Measurements from ENCODE around the gene EFNB2.
A peak's percentile ranks its signal among the peaks of the same experiment; 100 is the strongest.

The EFNB2 gene

DNA sequence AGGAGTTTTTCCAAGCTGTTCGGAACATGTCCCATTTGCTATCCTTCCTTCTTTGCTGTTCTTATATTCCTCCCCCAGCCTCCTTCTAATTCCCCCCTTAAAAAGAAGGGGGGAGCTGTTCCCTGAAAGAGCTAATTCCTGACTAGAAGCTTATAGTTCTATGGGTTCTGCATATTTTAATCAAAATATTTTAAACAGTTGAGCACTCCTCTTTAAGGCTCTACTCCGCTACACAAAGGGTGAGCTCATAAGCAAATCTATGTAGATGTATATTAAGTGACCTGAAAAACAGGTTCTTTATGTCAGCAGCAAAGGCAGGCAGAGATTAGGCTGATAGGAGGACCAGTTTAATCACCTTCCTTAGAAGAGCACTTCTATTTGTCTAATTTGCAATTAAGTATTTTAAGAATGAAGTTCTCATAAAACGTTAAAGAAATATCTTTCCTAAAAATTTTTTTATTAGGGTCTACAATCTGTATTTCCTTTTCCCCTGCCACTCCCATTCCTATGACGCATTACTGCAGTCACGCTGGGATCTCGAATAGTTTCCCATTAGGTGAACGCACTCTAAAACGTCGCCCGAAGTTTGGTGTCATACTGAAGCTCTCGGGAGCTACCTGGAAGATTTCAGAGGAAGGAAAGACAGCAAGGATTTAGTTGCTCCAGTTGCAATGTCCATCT is 5.2 kb downstream of the EFNB2 start:
- H3K4ac ChIP-seq (ENCODE audit: low read depth in 1 of 2, low read length in 2 of 2): no peak overlapping the region
- H4K91ac ChIP-seq (ENCODE audit: low read length): no peak overlapping the region
- H3K4me1 ChIP-seq (ENCODE audit: control insufficient read depth, insufficient read depth, low read depth, low read length): peaks cover 6% of the 10 kb centered on the region
- no peak for DNase-seq
- no peak overlapping the region for H3K14ac ChIP-seq (ENCODE audit: low read length in 2 of 2)
- H3K23ac ChIP-seq (ENCODE audit: low read length in 2 of 2): no peak overlapping the region
- no peaks in the 10 kb centered on the region for H3K9me3 ChIP-seq (ENCODE audit: control insufficient read depth, low read length)
- H2BK120ac ChIP-seq (ENCODE audit: low read depth, low read length): no peak overlapping the region
- H2BK5ac ChIP-seq (ENCODE audit: low read depth, low read length, poor library complexity, severe bottlenecking): no peak overlapping the region
- no peak overlapping the region for H3K4me2 ChIP-seq (ENCODE audit: low read length, poor library complexity, severe bottlenecking)
- H3K79me1 ChIP-seq (replicated peaks; ENCODE audit: low read length, poor library complexity, severe bottlenecking): peaks cover 2% of the 10 kb centered on the region
- no peak overlapping the region for H3K18ac ChIP-seq (ENCODE audit: low read depth in 1 of 2, low read length in 2 of 2)
- no peak overlapping the region for H4K8ac ChIP-seq (ENCODE audit: low read length)
- H2AK5ac ChIP-seq (ENCODE audit: low read length, severe bottlenecking): no peak overlapping the region
- no peak overlapping the region for H2AFZ ChIP-seq (ENCODE audit: low read depth, low read length)
- H3K4me3 ChIP-seq (ENCODE audit: insufficient read depth in 1 of 2, low read depth in 1 of 2, low read length in 2 of 2): no peak overlapping the region
- H3K9ac ChIP-seq (ENCODE audit: low read length): no peak overlapping the region
- no peaks in the 10 kb centered on the region for H3K27me3 ChIP-seq (ENCODE audit: control insufficient read depth in 1 of 2, insufficient read depth in 1 of 2, low read length in 2 of 2)
- H2BK15ac ChIP-seq (ENCODE audit: low read depth, poor library complexity, severe bottlenecking): no peak overlapping the region
- WGBS: 76% methylated on average over 9 of the region's 11 CpGs
- peaks cover 0 to 7% of the 10 kb centered on the region in 2 experiments for H3K36me3 ChIP-seq (ENCODE audit: control insufficient read depth in 1 of 2, insufficient read depth in 2 of 2, low read depth in 1 of 2, low read length in 2 of 2)
- H3K27ac ChIP-seq (ENCODE audit: low read length, poor library complexity, severe bottlenecking): no peak overlapping the region
- no peak overlapping the region for H2BK12ac ChIP-seq (ENCODE audit: low read length in 2 of 2)

DNA sequence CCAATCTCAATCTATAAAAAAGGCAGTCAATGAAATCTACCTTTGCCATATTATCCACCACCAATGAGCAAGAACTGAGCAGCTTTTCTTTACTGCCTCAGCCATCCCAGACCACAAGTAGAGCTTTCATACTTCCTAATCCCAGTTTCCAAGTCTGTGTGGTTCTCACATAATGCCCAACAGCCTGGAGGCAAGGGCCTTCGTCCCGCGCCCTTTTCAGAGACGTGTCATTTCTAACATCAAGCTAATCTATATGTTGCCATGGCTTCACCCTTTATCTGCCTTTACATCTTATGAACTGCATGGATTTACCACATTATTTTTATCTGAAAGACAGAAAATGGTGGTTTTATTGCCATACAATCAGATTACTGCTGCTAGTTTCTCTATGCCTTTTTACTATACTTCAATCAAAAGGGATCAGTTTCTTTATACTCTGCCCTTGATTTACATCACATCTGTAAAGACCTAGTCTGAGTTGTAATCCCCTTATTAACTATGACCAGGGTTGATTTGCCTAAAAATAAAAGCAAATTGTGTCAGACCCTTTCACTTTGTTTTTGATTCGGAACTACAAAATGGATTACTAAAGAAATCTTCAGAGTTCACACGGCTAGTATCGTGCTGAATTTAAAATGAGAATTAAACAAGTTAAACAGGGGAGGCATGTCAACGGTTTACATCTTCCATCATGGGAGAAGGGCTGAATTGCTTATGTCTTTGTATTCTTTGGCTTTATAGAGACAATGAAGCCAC is 5.9 kb downstream of the EFNB2 start:
- Histone ChIP-seq H2BK12ac (ENCODE audit: low read length in 2 of 2) (no peak overlapping the region), H2AFZ (ENCODE audit: low read depth, low read length) (no peak overlapping the region), H2BK15ac (ENCODE audit: low read depth, poor library complexity, severe bottlenecking) (no peak overlapping the region), H3K4me1 (ENCODE audit: control insufficient read depth, insufficient read depth, low read depth, low read length) (peaks cover 7% of the 10 kb centered on the region), H2BK5ac (ENCODE audit: low read depth, low read length, poor library complexity, severe bottlenecking) (no peak overlapping the region), H3K23ac (ENCODE audit: low read length in 2 of 2) (no peak overlapping the region), H3K27me3 (ENCODE audit: control insufficient read depth in 1 of 2, insufficient read depth in 1 of 2, low read length in 2 of 2) (no peaks in the 10 kb centered on the region), H2AK5ac (ENCODE audit: low read length, severe bottlenecking) (no peak overlapping the region), H3K9me3 (ENCODE audit: control insufficient read depth, low read length) (no peaks in the 10 kb centered on the region), H3K36me3 (ENCODE audit: control insufficient read depth in 1 of 2, insufficient read depth in 2 of 2, low read depth in 1 of 2, low read length in 2 of 2) (peaks cover 0 to 8% of the 10 kb centered on the region in 2 experiments), H3K18ac (ENCODE audit: low read depth in 1 of 2, low read length in 2 of 2) (peak overlapping the region in 1 of 2 experiments; percentile 28), H3K27ac (ENCODE audit: low read length, poor library complexity, severe bottlenecking) (no peak overlapping the region), H3K14ac (ENCODE audit: low read length in 2 of 2) (no peak overlapping the region), H3K4me3 (ENCODE audit: insufficient read depth in 1 of 2, low read depth in 1 of 2, low read length in 2 of 2) (no peak overlapping the region), H3K4me2 (ENCODE audit: low read length, poor library complexity, severe bottlenecking) (no peak overlapping the region), H4K8ac (ENCODE audit: low read length) (no peak overlapping the region), H3K9ac (ENCODE audit: low read length) (no peak overlapping the region), H3K4ac (ENCODE audit: low read depth in 1 of 2, low read length in 2 of 2) (no peak overlapping the region), H4K91ac (ENCODE audit: low read length) (no peak overlapping the region), H3K79me1 (replicated peaks; ENCODE audit: low read length, poor library complexity, severe bottlenecking) (peaks cover 2% of the 10 kb centered on the region), H2BK120ac (ENCODE audit: low read depth, low read length) (no peak overlapping the region)
- 87% methylated on average over 8 of the region's 8 CpGs for WGBS
- no peak for DNase-seq

DNA sequence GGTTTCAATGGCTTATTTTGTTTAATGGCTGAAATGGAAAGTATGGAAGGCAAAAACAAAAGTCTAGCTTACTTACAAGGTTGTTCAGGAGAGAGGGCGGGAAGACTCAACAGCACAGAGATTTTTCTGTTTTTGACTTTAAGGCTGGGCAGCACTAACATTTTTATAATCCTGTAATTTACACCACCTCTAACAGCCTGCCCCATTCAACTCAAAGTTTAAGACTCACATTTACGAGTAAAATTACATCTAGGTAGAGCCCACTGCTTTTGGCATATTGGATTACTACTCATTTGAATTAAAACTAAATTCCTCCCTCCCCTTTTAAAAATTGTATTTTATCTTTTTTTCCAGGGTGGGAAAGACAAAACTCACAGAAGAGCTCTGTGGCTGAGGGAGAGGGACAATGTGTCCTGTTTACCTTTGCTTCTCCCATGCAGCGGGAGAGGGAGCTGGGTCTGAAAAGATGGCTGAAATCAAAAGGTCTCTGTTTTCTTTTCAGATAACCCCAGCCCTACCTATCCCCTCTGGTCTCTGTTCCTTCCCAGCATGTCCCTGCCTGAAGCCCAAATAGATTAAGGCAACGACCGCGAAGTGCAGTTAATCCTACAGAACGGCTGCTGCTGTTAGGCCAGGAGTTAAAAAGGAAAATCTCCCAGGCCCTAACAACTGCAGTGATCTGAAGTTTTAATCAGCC is 6.6 kb downstream of the EFNB2 start:
- Histone ChIP-seq H2BK15ac (ENCODE audit: low read depth, poor library complexity, severe bottlenecking) (no peak overlapping the region), H3K23ac (ENCODE audit: low read length in 2 of 2) (no peak overlapping the region), H4K8ac (ENCODE audit: low read length) (peak overlapping the region; percentile 36), H2BK5ac (ENCODE audit: low read depth, low read length, poor library complexity, severe bottlenecking) (no peak overlapping the region), H3K9ac (ENCODE audit: low read length) (no peak overlapping the region), H3K14ac (ENCODE audit: low read length in 2 of 2) (no peak overlapping the region), H4K91ac (ENCODE audit: low read length) (no peak overlapping the region), H3K36me3 (ENCODE audit: control insufficient read depth in 1 of 2, insufficient read depth in 2 of 2, low read depth in 1 of 2, low read length in 2 of 2) (peaks cover 0 to 8% of the 10 kb centered on the region in 2 experiments), H3K9me3 (ENCODE audit: control insufficient read depth, low read length) (no peaks in the 10 kb centered on the region), H2BK12ac (ENCODE audit: low read length in 2 of 2) (no peak overlapping the region), H3K79me1 (replicated peaks; ENCODE audit: low read length, poor library complexity, severe bottlenecking) (peaks cover 2% of the 10 kb centered on the region), H2AK5ac (ENCODE audit: low read length, severe bottlenecking) (no peak overlapping the region), H3K27me3 (ENCODE audit: control insufficient read depth in 1 of 2, insufficient read depth in 1 of 2, low read length in 2 of 2) (no peaks in the 10 kb centered on the region), H3K4me3 (ENCODE audit: insufficient read depth in 1 of 2, low read depth in 1 of 2, low read length in 2 of 2) (no peak overlapping the region), H2BK120ac (ENCODE audit: low read depth, low read length) (no peak overlapping the region), H3K4me2 (ENCODE audit: low read length, poor library complexity, severe bottlenecking) (no peak overlapping the region), H3K4ac (ENCODE audit: low read depth in 1 of 2, low read length in 2 of 2) (no peak overlapping the region), H2AFZ (ENCODE audit: low read depth, low read length) (no peak overlapping the region), H3K18ac (ENCODE audit: low read depth in 1 of 2, low read length in 2 of 2) (no peak overlapping the region), H3K4me1 (ENCODE audit: control insufficient read depth, insufficient read depth, low read depth, low read length) (peaks cover 7% of the 10 kb centered on the region), H3K27ac (ENCODE audit: low read length, poor library complexity, severe bottlenecking) (no peak overlapping the region)
- DNase-seq: no peak
- WGBS: 84% methylated on average over 7 of the region's 7 CpGs

DNA sequence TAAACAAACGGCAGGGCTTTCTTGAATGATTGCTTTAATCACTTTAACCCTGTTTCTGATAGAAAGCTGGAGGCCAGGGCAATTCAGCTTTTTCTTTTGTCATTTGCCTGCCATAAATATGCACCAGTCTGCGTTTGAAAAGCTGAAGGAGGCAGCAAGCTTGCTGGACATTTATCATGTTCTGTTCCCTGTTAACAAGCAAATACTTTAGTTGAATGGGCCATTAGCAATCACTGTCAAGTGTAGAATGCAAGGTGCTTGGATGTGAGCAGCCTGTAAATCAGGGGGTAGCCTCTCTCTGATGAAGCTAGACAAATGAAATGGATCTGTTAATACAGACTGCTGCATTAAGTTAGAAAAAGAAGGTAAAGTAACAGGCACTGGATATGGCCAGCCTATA is 7.6 kb downstream of the EFNB2 start:
- Histone ChIP-seq H2BK12ac (ENCODE audit: low read length in 2 of 2) (no peak overlapping the region), H4K91ac (ENCODE audit: low read length) (no peak overlapping the region), H3K18ac (ENCODE audit: low read depth in 1 of 2, low read length in 2 of 2) (no peak overlapping the region), H3K23ac (ENCODE audit: low read length in 2 of 2) (no peak overlapping the region), H3K27me3 (ENCODE audit: control insufficient read depth in 1 of 2, insufficient read depth in 1 of 2, low read length in 2 of 2) (no peaks in the 10 kb centered on the region), H2BK120ac (ENCODE audit: low read depth, low read length) (no peak overlapping the region), H2BK15ac (ENCODE audit: low read depth, poor library complexity, severe bottlenecking) (no peak overlapping the region), H3K9ac (ENCODE audit: low read length) (no peak overlapping the region), H3K14ac (ENCODE audit: low read length in 2 of 2) (no peak overlapping the region), H3K27ac (ENCODE audit: low read length, poor library complexity, severe bottlenecking) (no peak overlapping the region), H2AK5ac (ENCODE audit: low read length, severe bottlenecking) (no peak overlapping the region), H2AFZ (ENCODE audit: low read depth, low read length) (no peak overlapping the region), H3K4me2 (ENCODE audit: low read length, poor library complexity, severe bottlenecking) (no peak overlapping the region), H3K4me3 (ENCODE audit: insufficient read depth in 1 of 2, low read depth in 1 of 2, low read length in 2 of 2) (no peak overlapping the region), H3K36me3 (ENCODE audit: control insufficient read depth in 1 of 2, insufficient read depth in 2 of 2, low read depth in 1 of 2, low read length in 2 of 2) (peaks cover 0 to 8% of the 10 kb centered on the region in 2 experiments), H3K4ac (ENCODE audit: low read depth in 1 of 2, low read length in 2 of 2) (no peak overlapping the region), H4K8ac (ENCODE audit: low read length) (peak overlapping the region; percentile 13), H3K79me1 (replicated peaks; ENCODE audit: low read length, poor library complexity, severe bottlenecking) (peaks cover 3% of the 10 kb centered on the region), H3K9me3 (ENCODE audit: control insufficient read depth, low read length) (no peaks in the 10 kb centered on the region), H3K4me1 (ENCODE audit: control insufficient read depth, insufficient read depth, low read depth, low read length) (peaks cover 13% of the 10 kb centered on the region), H2BK5ac (ENCODE audit: low read depth, low read length, poor library complexity, severe bottlenecking) (no peak overlapping the region)
- DNase-seq: no peak
- WGBS: 42% methylated on average over 2 of the region's 2 CpGs

Measured in mesenchymal stem cell (in vitro differentiated cells and primary cell).